Colonic mucosa (tissue), 4 donors: ENCODE results near the gene RFX3. TPM values are rescaled to one million over a fixed set of nuclear protein-coding genes. Genes with fewer than 3 reads are reported as not detected.

Experiments
- DNase-seq: peaks from one replicate; pipeline ENCODE4 v3.0.0-alpha.2; 2020
- H3K27ac ChIP-seq: fragments of 200-600 bp; one replicate; pipeline ENCODE4 v1.8.0; 2021
- H3K27me3 ChIP-seq: fragments of 200-600 bp; one replicate; pipeline ENCODE4 v1.8.0; 2021
- H3K36me3 ChIP-seq: fragments of 200-600 bp; one replicate; pipeline ENCODE4 v1.8.0; 2021
- H3K4me1 ChIP-seq: fragments of 200-600 bp; one replicate; pipeline ENCODE4 v1.8.0; 2021; ENCODE audit warnings: mild to moderate bottlenecking
- H3K4me3 ChIP-seq: fragments of 200-600 bp; one replicate; pipeline ENCODE4 v1.8.0; 2021
- H3K9ac ChIP-seq, 2 donors: one replicate each; pipeline ENCODE4 v1.7.0; 2013; ENCODE audit warnings: control low read depth in 2 of 2, low read depth in 2 of 2, low read length in 2 of 2
- H3K9me3 ChIP-seq: fragments of 200-600 bp; one replicate; pipeline ENCODE4 v1.8.0; 2021
- intact Hi-C: fragments of 100-400 bp; cut with DNase I; formaldehyde crosslinking; loops from one replicate; pipeline ENCODE4 v1.14.1; 2022
- total RNA-seq, 2 donors: library from RNA; stranded (reverse); fragmentation: NEBNext Ultra II Directional in 1 of 2; extraction: Animal tissue kit (Norgen Biotek cat#: 25700) in 1 of 2; gene quantifications; one replicate each; pipeline ENCODE4 v1.2.1, GENCODE V29; 2021
- TF ChIP-seq, protein P1 (sequence below): fragments of 200-600 bp; IDR thresholded peaks from one replicate; pipeline ENCODE4 v1.8.0; 2022; ENCODE audit warnings: antibody characterized with exemption, mild to moderate bottlenecking
- donor health status: healthy.
- donor health status: DM: no; HTN: no; CAD: no.
- donor health status: DM: no; HTN: no; CAD: no.

RFX3 gene
- total RNA-seq, 2 donors from 2014 or later = 9.8 to 12.1 TPM

DNA sequence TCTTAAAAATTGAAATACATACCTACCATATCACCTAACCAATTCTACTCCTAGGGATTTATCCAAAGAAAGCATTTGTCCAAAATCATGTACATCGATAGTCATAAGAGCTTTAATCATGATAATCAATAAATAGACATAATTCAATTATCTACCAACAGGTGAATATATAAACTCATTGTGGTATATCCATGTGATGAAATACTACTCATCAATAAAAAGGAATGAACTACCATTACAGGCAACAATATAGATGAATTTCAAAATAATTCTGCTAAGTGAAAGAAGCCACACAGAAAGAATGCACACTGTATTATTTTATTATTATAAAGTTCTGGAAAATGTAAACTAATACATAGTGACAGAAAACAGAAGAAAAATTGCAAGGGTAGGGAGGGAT lies 81.8 kb downstream of the RFX3 start:
- TF ChIP-seq, protein P1, sequence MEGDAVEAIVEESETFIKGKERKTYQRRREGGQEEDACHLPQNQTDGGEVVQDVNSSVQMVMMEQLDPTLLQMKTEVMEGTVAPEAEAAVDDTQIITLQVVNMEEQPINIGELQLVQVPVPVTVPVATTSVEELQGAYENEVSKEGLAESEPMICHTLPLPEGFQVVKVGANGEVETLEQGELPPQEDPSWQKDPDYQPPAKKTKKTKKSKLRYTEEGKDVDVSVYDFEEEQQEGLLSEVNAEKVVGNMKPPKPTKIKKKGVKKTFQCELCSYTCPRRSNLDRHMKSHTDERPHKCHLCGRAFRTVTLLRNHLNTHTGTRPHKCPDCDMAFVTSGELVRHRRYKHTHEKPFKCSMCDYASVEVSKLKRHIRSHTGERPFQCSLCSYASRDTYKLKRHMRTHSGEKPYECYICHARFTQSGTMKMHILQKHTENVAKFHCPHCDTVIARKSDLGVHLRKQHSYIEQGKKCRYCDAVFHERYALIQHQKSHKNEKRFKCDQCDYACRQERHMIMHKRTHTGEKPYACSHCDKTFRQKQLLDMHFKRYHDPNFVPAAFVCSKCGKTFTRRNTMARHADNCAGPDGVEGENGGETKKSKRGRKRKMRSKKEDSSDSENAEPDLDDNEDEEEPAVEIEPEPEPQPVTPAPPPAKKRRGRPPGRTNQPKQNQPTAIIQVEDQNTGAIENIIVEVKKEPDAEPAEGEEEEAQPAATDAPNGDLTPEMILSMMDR = no peak
- intact Hi-C loops = no loop called here
- no peaks in the 10 kb centered on the region for H3K4me1 ChIP-seq

DNA sequence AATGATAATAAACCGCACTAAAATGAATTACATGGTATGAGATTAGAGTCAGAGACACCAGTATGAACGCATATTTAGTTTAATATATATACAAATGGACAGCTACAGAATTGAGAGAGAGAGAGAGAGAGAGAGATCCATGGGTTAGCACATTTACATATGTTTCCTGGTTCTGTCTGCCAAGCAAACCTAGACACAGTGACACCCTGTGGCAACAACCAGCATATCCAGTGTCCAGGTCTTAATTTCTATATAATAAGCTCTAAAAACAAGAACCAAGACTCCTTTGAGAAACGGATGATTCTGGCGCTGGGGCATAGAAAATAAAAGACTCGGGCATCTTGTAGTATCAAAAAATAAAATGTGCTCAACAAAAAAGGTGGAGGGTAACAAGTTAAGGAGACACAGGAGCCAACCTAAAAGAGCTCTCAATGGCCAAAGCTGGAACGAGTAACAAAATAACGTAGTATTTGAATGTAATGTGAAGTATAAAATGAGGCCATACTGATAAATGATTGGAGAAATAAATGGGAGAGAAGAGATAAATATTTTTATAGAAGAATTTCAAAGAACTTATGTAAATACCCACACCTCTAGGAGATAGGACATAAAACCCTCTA lies 84.5 kb downstream of the RFX3 start:
- TF ChIP-seq, protein P1 = peak; percentile 41

More for the DNA sequence above, 81.8 kb downstream of the RFX3 start:
- no peak overlapping the region for H3K27ac ChIP-seq
- no peaks in the 10 kb centered on the region for H3K27me3 ChIP-seq
- H3K36me3 ChIP-seq = no peaks in the 10 kb centered on the region
- H3K4me3 ChIP-seq = no peak overlapping the region
- no peak overlapping the region for H3K9ac ChIP-seq
- H3K9me3 ChIP-seq = no peaks in the 10 kb centered on the region
- DNase-seq = no peak

DNA sequence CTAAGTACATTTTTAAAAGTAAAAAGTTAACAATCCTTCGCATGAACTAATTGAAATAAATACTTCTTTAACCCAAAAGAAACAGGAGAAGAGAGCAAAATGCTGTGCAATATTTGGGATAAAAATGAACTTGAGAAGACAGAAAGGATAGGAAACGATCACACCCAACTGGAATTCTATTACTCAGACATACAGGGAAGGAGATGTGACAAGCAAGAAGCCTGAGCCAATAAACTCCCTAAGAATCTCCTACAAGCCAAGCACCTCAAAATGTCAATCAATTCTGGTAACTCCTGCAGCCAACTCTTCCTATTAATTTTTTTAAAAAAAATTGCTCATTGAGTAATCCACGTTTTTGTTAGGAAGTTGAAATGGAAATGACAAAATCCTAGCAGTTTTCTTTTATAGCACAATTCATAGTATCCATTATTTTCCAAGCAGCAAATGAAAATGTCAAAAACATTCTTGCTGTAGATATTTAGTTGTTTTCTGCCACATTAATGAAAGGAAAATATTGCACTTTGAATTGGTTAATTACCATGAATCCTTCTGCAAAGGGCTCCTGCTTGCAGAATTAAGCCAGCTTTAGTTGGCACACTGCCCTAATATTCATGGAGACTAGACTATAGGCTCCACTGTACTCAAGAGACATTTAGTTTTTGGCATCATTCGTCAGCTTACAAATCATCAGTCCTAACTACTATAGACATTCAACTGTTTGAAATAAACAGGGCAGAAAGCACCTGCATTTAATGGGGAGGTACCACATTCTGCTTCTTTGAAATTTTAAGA lies 89.0 kb downstream of the RFX3 start:
- H3K9me3 ChIP-seq = no peaks in the 10 kb centered on the region
- no peaks in the 10 kb centered on the region for H3K4me1 ChIP-seq
- H3K27ac ChIP-seq = no peak overlapping the region
- no peak overlapping the region for H3K4me3 ChIP-seq
- intact Hi-C loops = loop anchor here (10.0 kb wide), 2 partner anchors 102 to 192 kb away; no protein-coding TSS in a partner anchor
- H3K9ac ChIP-seq = no peak overlapping the region
- H3K27me3 ChIP-seq = no peaks in the 10 kb centered on the region
- DNase-seq = no peak
- TF ChIP-seq, protein P1 = no peak
- no peaks in the 10 kb centered on the region for H3K36me3 ChIP-seq

More for the DNA sequence above, 84.5 kb downstream of the RFX3 start:
- no peak overlapping the region for H3K4me3 ChIP-seq
- intact Hi-C loops = no loop called here
- no peaks in the 10 kb centered on the region for H3K9me3 ChIP-seq
- DNase-seq = peak; percentile 27
- H3K4me1 ChIP-seq = no peaks in the 10 kb centered on the region
- no peaks in the 10 kb centered on the region for H3K36me3 ChIP-seq
- no peak overlapping the region for H3K27ac ChIP-seq
- no peaks in the 10 kb centered on the region for H3K27me3 ChIP-seq
- H3K9ac ChIP-seq = no peak overlapping the region

DNA sequence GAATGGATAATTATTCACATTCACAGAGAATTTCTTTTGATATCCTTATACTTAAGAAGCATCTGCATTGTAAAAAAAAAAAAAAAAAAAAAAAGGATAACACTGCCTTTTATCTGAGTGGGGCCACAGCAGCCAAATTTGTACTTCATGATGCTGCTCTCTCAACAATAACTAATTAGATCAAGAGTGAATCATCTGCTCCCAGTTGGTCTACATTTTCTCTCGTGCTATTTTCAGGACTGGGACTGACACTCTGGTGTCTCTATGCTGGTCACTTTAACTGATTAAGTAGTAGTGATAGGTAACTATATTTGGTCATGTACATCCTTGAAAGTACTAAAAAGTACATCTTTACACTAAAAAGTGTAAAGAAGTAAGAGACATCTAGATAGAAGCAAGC lies 90.1 kb downstream of the RFX3 start:
- TF ChIP-seq, protein P1 = no peak
- Histone ChIP-seq H3K4me1 (no peaks in the 10 kb centered on the region), H3K9ac (no peak overlapping the region), H3K4me3 (no peak overlapping the region), H3K27me3 (no peaks in the 10 kb centered on the region), H3K27ac (no peak overlapping the region), H3K9me3 (no peaks in the 10 kb centered on the region), H3K36me3 (no peaks in the 10 kb centered on the region)
- intact Hi-C loops = loop anchor here (10.0 kb wide), 2 partner anchors 101 to 191 kb away; no protein-coding TSS in a partner anchor
- no peak for DNase-seq

DNA sequence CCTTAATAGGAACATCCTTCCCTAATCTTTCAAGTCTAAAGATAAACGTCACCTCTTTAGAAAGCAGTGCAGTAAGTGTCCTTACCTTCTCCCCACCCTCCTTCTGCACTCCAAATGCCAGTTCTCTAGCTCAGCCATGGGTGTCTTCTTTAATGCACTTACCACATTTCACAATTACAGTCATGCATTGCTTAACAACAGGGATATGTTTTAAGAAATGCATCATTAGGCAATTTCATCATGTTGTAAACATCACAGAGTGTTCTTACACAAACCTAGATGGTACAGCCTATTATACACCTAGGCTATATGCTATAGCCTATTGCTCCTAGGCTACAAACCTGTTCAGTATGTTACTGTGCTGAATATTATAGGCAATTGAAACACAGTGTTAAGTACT lies 91.2 kb downstream of the RFX3 start:
- intact Hi-C loops = loop anchor here (10.0 kb wide), 2 partner anchors 100 to 190 kb away; no protein-coding TSS in a partner anchor
- H3K9me3 ChIP-seq = no peaks in the 10 kb centered on the region
- H3K27me3 ChIP-seq = no peaks in the 10 kb centered on the region
- no peak overlapping the region for H3K4me3 ChIP-seq
- H3K9ac ChIP-seq = no peak overlapping the region
- DNase-seq = no peak
- TF ChIP-seq, protein P1 = no peak
- H3K27ac ChIP-seq = no peak overlapping the region
- no peaks in the 10 kb centered on the region for H3K4me1 ChIP-seq
- no peaks in the 10 kb centered on the region for H3K36me3 ChIP-seq
